ENCODE measurements around the gene PC. TPM values are rescaled to one million over a fixed set of nuclear protein-coding genes. Genes with fewer than 3 reads are reported as not detected.
A peak's percentile ranks its signal among the peaks of the same experiment; 100 is the strongest.

Gene PC
- total and polyA plus RNA-seq, 10 donors: 3.4 to 8.8 (median 5.3) TPM

DNA sequence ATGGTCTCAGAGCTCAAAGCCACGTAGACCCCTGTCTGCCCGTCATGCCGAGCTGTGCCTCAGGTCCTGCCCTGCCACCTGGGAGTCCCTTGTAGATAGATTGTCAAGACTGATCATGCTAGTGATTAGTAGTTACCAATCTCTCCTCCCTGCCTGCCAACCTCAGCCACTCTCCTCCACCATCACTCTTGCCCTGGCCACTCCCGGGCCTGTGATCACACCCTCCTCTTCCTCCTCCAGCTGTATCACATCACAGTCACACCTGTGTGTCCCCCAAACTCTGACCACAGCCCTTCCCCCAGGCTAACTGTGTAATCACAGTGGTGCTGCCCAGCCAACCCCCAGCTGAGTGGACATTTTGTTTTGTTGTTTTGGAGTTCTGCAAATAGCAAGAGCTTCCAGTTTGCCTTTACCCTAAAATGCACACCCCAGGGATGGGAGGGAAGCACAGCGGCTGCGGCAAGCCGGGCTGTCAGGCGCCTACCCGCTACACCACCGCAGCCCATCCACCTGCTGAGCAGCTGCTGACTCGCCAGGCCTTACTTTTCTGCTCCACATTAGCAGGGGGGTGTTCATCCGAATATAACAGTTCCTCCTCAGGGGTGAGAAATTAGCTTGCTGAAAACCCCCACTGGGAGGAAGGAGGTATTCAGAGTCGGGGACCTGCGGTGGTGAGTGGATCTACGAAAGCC lies 55.6 kb downstream of the PC start:
- TF ChIP-seq, protein P1, sequence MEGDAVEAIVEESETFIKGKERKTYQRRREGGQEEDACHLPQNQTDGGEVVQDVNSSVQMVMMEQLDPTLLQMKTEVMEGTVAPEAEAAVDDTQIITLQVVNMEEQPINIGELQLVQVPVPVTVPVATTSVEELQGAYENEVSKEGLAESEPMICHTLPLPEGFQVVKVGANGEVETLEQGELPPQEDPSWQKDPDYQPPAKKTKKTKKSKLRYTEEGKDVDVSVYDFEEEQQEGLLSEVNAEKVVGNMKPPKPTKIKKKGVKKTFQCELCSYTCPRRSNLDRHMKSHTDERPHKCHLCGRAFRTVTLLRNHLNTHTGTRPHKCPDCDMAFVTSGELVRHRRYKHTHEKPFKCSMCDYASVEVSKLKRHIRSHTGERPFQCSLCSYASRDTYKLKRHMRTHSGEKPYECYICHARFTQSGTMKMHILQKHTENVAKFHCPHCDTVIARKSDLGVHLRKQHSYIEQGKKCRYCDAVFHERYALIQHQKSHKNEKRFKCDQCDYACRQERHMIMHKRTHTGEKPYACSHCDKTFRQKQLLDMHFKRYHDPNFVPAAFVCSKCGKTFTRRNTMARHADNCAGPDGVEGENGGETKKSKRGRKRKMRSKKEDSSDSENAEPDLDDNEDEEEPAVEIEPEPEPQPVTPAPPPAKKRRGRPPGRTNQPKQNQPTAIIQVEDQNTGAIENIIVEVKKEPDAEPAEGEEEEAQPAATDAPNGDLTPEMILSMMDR (IDR thresholded peaks at IDR 0.05 in 8 of 11, conservative IDR thresholded peaks at IDR 0.05 in 3 of 11): no peak
- TF ChIP-seq POLR2AphosphoS5 (IDR thresholded peaks at IDR 0.05): no peak
- TF ChIP-seq POLR2A (IDR thresholded peaks at IDR 0.05): no peak
- H3K4me1 ChIP-seq: peaks cover 0 to 10% (median 0%) of the 10 kb centered on the region in 6 donors
- H3K36me3 ChIP-seq: no peaks in the 10 kb centered on the region
- 88 to 93% (median 91%) methylated on average over 15 of the region's 15 CpGs for WGBS, 5 donors
- intact Hi-C loops (cut with DNase I; ENCODE audit: low total_unique reads): no loop called here
- H3K27ac ChIP-seq: peak overlapping the region in 6 of 8 donors; percentile 10 to 77 (median 52)
- H3K9me3 ChIP-seq: no peaks in the 10 kb centered on the region
- no peak overlapping the region for H3K4me3 ChIP-seq
- H3K27me3 ChIP-seq (replicated peaks in 1 of 7): no peaks in the 10 kb centered on the region
- no peak for DNase-seq

DNA sequence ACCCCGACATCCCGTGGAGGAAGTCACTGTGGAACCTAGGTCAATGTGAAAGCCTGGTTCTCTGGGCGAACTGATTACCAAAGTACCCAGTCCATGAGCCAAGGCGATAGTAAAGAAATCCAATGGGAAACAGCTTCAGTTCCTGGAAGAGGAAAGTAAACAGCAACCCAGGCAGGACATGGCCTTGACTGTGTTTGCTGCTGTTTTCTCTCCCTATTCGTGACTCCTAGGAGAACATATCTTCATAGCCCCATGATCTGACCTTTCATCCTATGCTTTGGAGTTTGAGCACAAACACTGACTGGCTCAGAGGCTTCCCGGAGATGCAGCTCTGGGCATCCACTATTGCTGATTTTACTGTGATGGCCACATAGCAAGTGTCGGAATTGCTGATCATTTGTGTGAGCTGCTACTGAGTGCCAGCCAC lies 56.2 kb downstream of the PC start:
- intact Hi-C loops (cut with DNase I; ENCODE audit: low total_unique reads): no loop called here
- H3K27ac ChIP-seq: peak overlapping the region in 7 of 8 donors; percentile 10 to 77 (median 48)
- no peak overlapping the region for H3K4me3 ChIP-seq
- no peak for DNase-seq
- peaks cover 0 to 10% (median 0%) of the 10 kb centered on the region in 6 donors for H3K4me1 ChIP-seq
- no peaks in the 10 kb centered on the region for H3K9me3 ChIP-seq
- no peaks in the 10 kb centered on the region for H3K36me3 ChIP-seq
- TF ChIP-seq POLR2A (IDR thresholded peaks at IDR 0.05): no peak
- TF ChIP-seq POLR2AphosphoS5 (IDR thresholded peaks at IDR 0.05): peak in 1 of 3 donors; percentile 74
- WGBS, 5 donors: 62 to 83% (median 79%) methylated on average over 7 of the region's 7 CpGs
- H3K27me3 ChIP-seq (replicated peaks in 1 of 7): no peaks in the 10 kb centered on the region

DNA sequence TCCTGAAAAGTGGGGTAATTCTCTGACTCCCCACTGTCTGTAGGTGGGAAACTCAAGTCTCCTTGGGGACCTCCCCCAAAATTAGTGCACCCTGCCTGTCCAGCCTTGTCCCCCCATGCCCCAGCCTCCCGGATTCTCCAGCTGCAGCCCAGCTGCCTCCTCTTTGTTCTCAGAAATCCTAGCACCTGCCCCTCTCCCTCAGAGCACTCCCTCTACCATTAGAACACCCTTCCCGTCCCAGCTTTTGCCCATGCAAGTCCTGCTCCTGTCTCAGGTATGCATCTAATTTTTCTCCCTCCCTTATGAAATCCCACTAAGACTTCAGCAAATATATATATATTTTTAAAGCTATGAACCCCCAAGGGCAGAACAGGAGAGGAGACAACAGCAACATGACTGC lies 64.0 kb downstream of the PC start:
- intact Hi-C loops (cut with DNase I; ENCODE audit: low total_unique reads): no loop called here
- H3K9me3 ChIP-seq: no peaks in the 10 kb centered on the region
- 80 to 83% (median 80%) methylated on average over 2 of the region's 2 CpGs for WGBS, 5 donors
- no peak overlapping the region for H3K4me3 ChIP-seq
- H3K36me3 ChIP-seq: no peaks in the 10 kb centered on the region
- H3K27ac ChIP-seq: no peak overlapping the region
- peaks cover 0 to 4% (median 0%) of the 10 kb centered on the region in 7 donors for H3K27me3 ChIP-seq (replicated peaks in 1 of 7)
- H3K4me1 ChIP-seq: no peaks in the 10 kb centered on the region
- no peak for DNase-seq
- TF ChIP-seq, protein P1 (IDR thresholded peaks at IDR 0.05 in 8 of 11, conservative IDR thresholded peaks at IDR 0.05 in 3 of 11): no peak
- TF ChIP-seq POLR2AphosphoS5 (IDR thresholded peaks at IDR 0.05) (no peak), POLR2A (IDR thresholded peaks at IDR 0.05) (no peak)

DNA sequence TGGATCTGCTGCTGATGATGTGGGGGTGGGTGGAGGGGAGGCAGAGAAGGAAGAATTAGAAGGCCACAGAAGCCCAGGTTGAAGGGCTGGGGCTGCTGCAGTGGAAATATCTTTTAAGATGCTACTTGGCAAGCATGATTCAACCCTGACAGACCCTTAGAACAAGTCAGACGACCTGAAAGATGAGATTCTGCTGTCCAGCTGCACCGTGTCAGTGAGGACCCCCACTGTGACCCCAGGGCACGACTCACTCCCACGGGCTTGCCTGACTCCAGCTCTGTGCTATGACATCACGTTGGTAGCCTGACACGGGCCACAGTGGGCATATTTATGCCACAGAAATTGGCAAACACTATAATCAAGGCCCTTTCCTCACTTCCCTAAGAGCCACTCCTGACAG lies 65.3 kb downstream of the PC start:
- Histone ChIP-seq H3K9me3 (no peaks in the 10 kb centered on the region), H3K36me3 (no peaks in the 10 kb centered on the region), H3K27ac (no peak overlapping the region), H3K4me1 (no peaks in the 10 kb centered on the region), H3K27me3 (replicated peaks in 1 of 7) (peaks cover 0 to 4% (median 0%) of the 10 kb centered on the region in 7 donors), H3K4me3 (no peak overlapping the region)
- intact Hi-C loops (cut with DNase I; ENCODE audit: low total_unique reads): no loop called here
- no peak for TF ChIP-seq POLR2AphosphoS5 (IDR thresholded peaks at IDR 0.05)
- TF ChIP-seq, protein P1 (IDR thresholded peaks at IDR 0.05 in 8 of 11, conservative IDR thresholded peaks at IDR 0.05 in 3 of 11): no peak
- no peak for TF ChIP-seq POLR2A (IDR thresholded peaks at IDR 0.05)
- DNase-seq: no peak
- 59 to 76% (median 67%) methylated on average over 6 of the region's 6 CpGs for WGBS, 5 donors
